Kidney (tissue), 14 donors: Measurements from ENCODE around the gene SLC22A23. TPM values are rescaled to one million over a fixed set of nuclear protein-coding genes. Genes with fewer than 3 reads are reported as not detected.

Source experiments
- DNase-seq, 5 donors: peaks; one replicate each; pipeline ENCODE4 v3.0.0-alpha.2; 2013 to 2020
- FAIRE-seq: peaks from 2 replicates; lab custom pipeline; 2012; peaks lifted over from hg19 to GRCh38; lab: Jason Lieb, UNC
- H3K27ac ChIP-seq, 2 donors: one replicate each; pipeline ENCODE4 v1.7.0; 2013; ENCODE audit warnings: low read depth in 2 of 2, low read length in 2 of 2, inconsistent platforms in 1 of 2
- H3K27me3 ChIP-seq: one replicate; pipeline ENCODE4 v1.7.1; 2013; ENCODE audit warnings: low read length, inconsistent platforms; ENCODE audit not compliant: control insufficient read depth, insufficient read depth
- H3K36me3 ChIP-seq, 3 donors: one replicate each; pipeline versions ENCODE4 v1.7.0 to v1.7.1; 2013; ENCODE audit warnings: low read length in 3 of 3, control low read depth in 1 of 3, inconsistent platforms in 1 of 3; ENCODE audit not compliant: insufficient read depth in 3 of 3, control insufficient read depth in 2 of 3
- H3K4me1 ChIP-seq, 3 donors: one replicate each; pipeline versions ENCODE4 v1.7.0 to v1.7.1; 2013; ENCODE audit warnings: low read length in 3 of 3, inconsistent platforms in 1 of 3, low read depth in 1 of 3; ENCODE audit not compliant: control insufficient read depth in 2 of 3, insufficient read depth in 2 of 3
- H3K4me3 ChIP-seq, 3 donors: one replicate each; pipeline versions ENCODE4 v1.7.0 to v1.8.1; 2013; ENCODE audit warnings: low read length in 3 of 3, control low read depth in 1 of 3, inconsistent platforms in 1 of 3
- H3K9ac ChIP-seq, 3 donors: one replicate each; pipeline versions ENCODE4 v1.7.0 to v1.7.1; 2013; ENCODE audit warnings: low read length in 3 of 3, control low read depth in 1 of 3, inconsistent platforms in 1 of 3
- H3K9me3 ChIP-seq, 3 donors: one replicate each; pipeline versions ENCODE4 v1.7.0 to v1.7.1; 2013; ENCODE audit warnings: low read length in 3 of 3, control low read depth in 1 of 3, inconsistent platforms in 1 of 3; ENCODE audit not compliant: control insufficient read depth in 2 of 3, insufficient read depth in 1 of 3
- intact Hi-C: fragments of 100-400 bp; cut with DNase I; formaldehyde crosslinking; loops from one replicate; pipeline ENCODE4 v1.11.1; 2022
- polyA plus RNA-seq: library from polyadenylated mRNA; stranded (reverse); fragments of 350-450 nt; fragmentation: Illumina TruSeq; extraction: RNeasy Lipid Tissue Mini Kit (QIAGEN cat#74804); gene quantifications from one replicate; pipeline ENCODE4 v1.2.3, GENCODE V29; 2014; ENCODE audit warnings: low read depth, low replicate concordance; ENCODE audit not compliant: insufficient read depth
- total RNA-seq: library from RNA; stranded (reverse); fragmentation: NEBNext Ultra II Directional; extraction: Animal tissue kit (Norgen Biotek cat#: 25700); gene quantifications from one replicate; pipeline ENCODE4 v1.2.1, GENCODE V29; 2021
- TF ChIP-seq, protein P1 (sequence below): IDR thresholded peaks from 3 replicates; pipeline ENCODE4 v1.5.1; 2012; ENCODE audit warnings: mild to moderate bottlenecking, moderate library complexity, borderline replicate concordance; ENCODE audit not compliant: insufficient read depth; ENCODE audit errors: extremely low read depth
- donor health status: control.
- donor health status: control.
- donor health status: control.
- donor health status: control.
- donor health status: control.
- donor health status: DM: yes; HTN: yes; CAD: no.
- donor health status: Normal renal cell carcinoma (clear cell type).

The SLC22A23 gene
- total and polyA plus RNA-seq, 2 donors from 2014 or later: 5.3 to 5.7 TPM

DNA sequence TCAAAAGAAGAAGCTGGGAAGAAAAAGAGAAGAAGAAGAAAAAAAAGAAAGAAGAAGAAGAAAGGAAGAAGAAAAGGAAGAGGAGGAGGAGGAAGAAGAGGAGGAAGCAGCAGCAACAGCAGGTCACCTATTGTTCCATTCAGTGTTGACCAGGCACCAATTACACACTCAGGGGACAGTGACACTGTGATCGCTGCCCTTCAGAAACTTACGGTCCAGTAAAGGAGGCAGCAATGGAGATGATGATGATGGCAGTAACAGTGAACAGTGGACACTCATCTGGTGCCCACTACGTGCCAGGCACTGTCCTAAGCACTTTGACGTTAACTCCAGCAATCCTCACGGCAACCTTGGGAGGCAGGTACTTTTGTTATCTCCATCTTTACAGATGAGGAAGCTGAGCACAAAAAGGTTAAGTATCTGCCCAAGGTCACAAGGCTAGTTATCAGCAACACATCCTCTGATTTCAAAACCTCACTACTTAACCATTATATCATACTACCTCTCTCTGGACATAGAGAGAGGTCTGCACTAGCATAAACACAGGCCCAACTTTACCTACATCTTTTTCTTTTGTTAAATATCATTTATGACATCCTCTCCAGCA lies 83.2 kb downstream of the SLC22A23 start:
- no peak for FAIRE-seq
- H3K27ac ChIP-seq: no peak overlapping the region
- TF ChIP-seq, protein P1, sequence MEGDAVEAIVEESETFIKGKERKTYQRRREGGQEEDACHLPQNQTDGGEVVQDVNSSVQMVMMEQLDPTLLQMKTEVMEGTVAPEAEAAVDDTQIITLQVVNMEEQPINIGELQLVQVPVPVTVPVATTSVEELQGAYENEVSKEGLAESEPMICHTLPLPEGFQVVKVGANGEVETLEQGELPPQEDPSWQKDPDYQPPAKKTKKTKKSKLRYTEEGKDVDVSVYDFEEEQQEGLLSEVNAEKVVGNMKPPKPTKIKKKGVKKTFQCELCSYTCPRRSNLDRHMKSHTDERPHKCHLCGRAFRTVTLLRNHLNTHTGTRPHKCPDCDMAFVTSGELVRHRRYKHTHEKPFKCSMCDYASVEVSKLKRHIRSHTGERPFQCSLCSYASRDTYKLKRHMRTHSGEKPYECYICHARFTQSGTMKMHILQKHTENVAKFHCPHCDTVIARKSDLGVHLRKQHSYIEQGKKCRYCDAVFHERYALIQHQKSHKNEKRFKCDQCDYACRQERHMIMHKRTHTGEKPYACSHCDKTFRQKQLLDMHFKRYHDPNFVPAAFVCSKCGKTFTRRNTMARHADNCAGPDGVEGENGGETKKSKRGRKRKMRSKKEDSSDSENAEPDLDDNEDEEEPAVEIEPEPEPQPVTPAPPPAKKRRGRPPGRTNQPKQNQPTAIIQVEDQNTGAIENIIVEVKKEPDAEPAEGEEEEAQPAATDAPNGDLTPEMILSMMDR: no peak

DNA sequence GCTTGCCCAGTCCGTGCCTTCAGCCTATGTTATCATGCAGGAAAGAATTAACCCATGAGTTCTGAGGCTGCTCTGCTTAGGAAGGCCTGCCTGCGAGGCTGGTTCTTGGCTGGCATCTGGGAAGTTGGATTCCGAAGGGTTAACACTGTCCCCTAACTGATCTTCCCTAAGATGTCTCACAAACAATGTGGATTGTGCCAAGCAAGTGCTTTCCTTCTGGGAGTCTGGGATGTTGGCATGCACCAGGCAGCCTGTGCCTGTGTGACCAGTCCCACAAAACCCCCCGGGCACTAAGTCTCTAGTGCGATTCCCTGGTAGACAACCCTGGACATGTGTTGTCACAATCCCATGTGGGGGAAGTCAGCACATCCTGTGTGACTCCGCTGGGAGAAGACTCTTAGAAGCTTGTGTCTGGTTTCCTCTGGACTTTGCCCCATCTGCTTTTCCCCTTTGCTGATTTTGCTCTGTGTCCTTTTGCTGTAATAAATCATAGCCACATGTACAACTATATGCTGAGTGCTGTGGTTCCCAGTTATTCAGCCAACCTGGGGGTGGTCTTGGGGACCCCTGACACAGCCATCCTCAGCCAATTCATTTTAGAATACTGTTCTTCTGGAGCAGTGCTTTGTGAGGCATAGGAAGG lies 83.8 kb downstream of the SLC22A23 start:
- no peak overlapping the region for H3K9ac ChIP-seq
- H3K9me3 ChIP-seq: no peaks in the 10 kb centered on the region
- H3K36me3 ChIP-seq: no peaks in the 10 kb centered on the region
- intact Hi-C loops: no loop called here
- DNase-seq (peak in 1 of 5 donors; percentile 23), FAIRE-seq (no peak)
- H3K4me1 ChIP-seq: peaks cover 0 to 14% (median 7%) of the 10 kb centered on the region in 3 donors
- no peak overlapping the region for H3K27ac ChIP-seq
- no peaks in the 10 kb centered on the region for H3K27me3 ChIP-seq
- TF ChIP-seq, protein P1: no peak
- H3K4me3 ChIP-seq: no peak overlapping the region

More for the DNA sequence above, 83.2 kb downstream of the SLC22A23 start:
- Histone ChIP-seq H3K4me3 (no peak overlapping the region), H3K9me3 (no peaks in the 10 kb centered on the region), H3K4me1 (peaks cover 0 to 13% (median 7%) of the 10 kb centered on the region in 3 donors), H3K9ac (no peak overlapping the region), H3K27me3 (no peaks in the 10 kb centered on the region), H3K36me3 (no peaks in the 10 kb centered on the region)
- DNase-seq: no peak
- intact Hi-C loops: no loop called here

DNA sequence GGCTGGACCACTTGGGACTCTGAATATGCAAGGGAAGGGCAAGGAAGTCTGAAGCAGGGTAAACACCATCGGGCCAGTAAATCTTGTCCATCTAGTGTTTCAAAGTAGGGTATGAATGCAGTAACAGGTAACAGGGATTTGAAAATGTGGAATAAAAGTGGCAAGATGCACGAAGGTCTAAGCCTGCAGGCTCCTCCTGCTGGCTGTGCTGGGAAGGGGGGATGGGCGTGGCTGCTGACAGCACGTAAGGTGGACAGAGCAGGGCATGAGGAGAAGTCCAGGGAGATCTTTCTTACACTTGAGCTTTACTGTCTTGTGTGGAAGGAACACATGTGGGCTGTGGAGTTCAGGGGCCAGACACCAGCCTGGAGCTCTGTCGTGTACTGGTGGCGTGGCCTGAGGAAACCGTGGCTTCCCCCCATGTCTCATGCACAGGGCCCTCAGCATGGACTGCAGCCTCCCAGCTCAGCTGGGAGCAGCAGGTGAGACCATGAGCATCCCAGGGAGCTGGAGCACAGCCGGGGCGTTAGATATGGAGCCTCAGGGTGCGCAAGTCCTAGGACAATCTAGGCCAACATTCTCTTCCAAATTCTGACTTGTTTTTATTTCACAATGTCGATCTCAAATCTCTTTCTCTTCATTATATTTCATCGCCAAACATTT lies 84.5 kb downstream of the SLC22A23 start:
- H3K4me3 ChIP-seq: no peak overlapping the region
- intact Hi-C loops: no loop called here
- H3K27me3 ChIP-seq: no peaks in the 10 kb centered on the region
- FAIRE-seq (no peak), DNase-seq (no peak)
- H3K9ac ChIP-seq: no peak overlapping the region
- no peaks in the 10 kb centered on the region for H3K9me3 ChIP-seq
- H3K4me1 ChIP-seq: peaks cover 0 to 18% (median 8%) of the 10 kb centered on the region in 3 donors
- TF ChIP-seq, protein P1: no peak
- H3K36me3 ChIP-seq: no peaks in the 10 kb centered on the region
- peak overlapping the region in 1 of 2 donors; percentile 26 for H3K27ac ChIP-seq
